Mucosa of descending colon (tissue), 3 donors: ENCODE data around the gene ZNF462. TPM values are rescaled to one million over a fixed set of nuclear protein-coding genes. Genes with fewer than 3 reads are reported as not detected.

Source experiments
- ATAC-seq: fragments of 200-7000 bp; cut with Tn5 transposase; one replicate; pipeline ENCODE4 v1.9.1; 2020; ENCODE audit warnings: mild to moderate bottlenecking, moderate library complexity
- DNase-seq, 3 donors: peaks; one replicate each; pipeline ENCODE4 v3.0.0-alpha.2; 2020
- H3K36me3 ChIP-seq: fragments of 200-600 bp; one replicate; pipeline ENCODE4 v1.8.0; 2021; ENCODE audit warnings: low read depth, mild to moderate bottlenecking
- H3K4me1 ChIP-seq: fragments of 200-600 bp; one replicate; pipeline ENCODE4 v1.8.0; 2021; ENCODE audit warnings: low read depth, mild to moderate bottlenecking
- H3K4me3 ChIP-seq: fragments of 200-600 bp; one replicate; pipeline ENCODE4 v1.8.0; 2021; ENCODE audit warnings: mild to moderate bottlenecking
- H3K9me3 ChIP-seq: fragments of 200-600 bp; one replicate; pipeline ENCODE4 v1.8.0; 2021; ENCODE audit warnings: mild to moderate bottlenecking
- intact Hi-C, 2 donors: fragments of 100-400 bp; cut with DNase I in 1 of 2; cut with micrococcal nuclease in 1 of 2; formaldehyde crosslinking; loops; one replicate each; pipeline versions ENCODE4 v1.11.0 to v1.11.1; 2022; cut with DNase I, micrococcal nuclease
- total RNA-seq, 3 donors: library from RNA; stranded (reverse); fragmentation: NEBNext Ultra II Directional in 2 of 3; extraction: Animal tissue kit (Norgen Biotek cat#: 25700) in 2 of 3; gene quantifications; one replicate each; pipeline versions ENCODE4 v1.2.1 to v1.2.4, GENCODE V29; 2021 to 2023
- TF ChIP-seq, protein P1 (sequence below): fragments of 200-600 bp; IDR thresholded peaks from one replicate; pipeline ENCODE4 v1.8.0; 2022; ENCODE audit warnings: antibody characterized with exemption, mild to moderate bottlenecking
- donor health status: DM: no; HTN: no; CAD: no; lungs with moderate emphysema.
- donor health status: DM: no; HTN: no; CAD: no.
- donor health status: DM: no; HTN: yes; CAD: no.

Gene ZNF462
- total RNA-seq, 3 donors from 2014 or later = 34.8 to 54.7 (median 48.7) TPM

DNA sequence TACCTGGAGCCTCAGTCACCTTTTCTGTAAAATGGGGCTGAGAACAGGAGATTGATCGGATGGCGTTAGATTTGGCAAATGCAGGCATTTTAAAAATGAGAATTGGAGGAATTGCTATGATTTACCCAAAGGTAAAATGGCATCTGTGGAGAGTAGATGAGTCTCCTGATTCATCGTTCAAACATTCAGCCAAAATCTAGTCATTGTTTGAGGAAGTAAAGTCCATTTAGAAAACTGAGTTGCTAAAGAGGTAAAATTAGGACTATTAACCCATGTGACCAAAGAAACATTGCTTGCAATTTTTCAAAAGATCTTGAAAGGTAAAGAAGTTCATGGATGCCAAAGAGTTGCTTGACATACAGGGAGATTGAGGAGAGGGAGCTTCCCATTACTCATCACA is 69.7 kb downstream of the ZNF462 start:
- intact Hi-C loops = no loop called here
- ATAC-seq (no peak), DNase-seq (no peak)

DNA sequence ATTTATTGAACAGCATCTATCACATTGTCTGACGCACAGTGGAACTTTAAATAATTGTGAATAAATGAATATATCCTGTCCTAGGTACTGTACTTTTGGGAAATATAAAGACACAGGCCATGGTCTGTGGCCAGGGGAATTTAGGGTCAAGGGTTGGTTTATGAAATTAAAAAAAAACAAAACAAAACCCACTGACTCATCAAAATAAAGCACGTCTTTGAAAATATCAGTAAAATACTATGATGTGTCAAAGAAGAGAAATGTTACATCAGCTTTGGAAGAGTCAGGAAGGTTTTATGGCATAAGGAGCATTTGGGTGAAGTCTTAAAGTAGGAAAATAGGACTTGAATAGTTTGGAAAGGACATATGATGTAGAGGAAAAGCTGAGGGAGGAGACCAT is 70.5 kb downstream of the ZNF462 start:
- TF ChIP-seq, protein P1, sequence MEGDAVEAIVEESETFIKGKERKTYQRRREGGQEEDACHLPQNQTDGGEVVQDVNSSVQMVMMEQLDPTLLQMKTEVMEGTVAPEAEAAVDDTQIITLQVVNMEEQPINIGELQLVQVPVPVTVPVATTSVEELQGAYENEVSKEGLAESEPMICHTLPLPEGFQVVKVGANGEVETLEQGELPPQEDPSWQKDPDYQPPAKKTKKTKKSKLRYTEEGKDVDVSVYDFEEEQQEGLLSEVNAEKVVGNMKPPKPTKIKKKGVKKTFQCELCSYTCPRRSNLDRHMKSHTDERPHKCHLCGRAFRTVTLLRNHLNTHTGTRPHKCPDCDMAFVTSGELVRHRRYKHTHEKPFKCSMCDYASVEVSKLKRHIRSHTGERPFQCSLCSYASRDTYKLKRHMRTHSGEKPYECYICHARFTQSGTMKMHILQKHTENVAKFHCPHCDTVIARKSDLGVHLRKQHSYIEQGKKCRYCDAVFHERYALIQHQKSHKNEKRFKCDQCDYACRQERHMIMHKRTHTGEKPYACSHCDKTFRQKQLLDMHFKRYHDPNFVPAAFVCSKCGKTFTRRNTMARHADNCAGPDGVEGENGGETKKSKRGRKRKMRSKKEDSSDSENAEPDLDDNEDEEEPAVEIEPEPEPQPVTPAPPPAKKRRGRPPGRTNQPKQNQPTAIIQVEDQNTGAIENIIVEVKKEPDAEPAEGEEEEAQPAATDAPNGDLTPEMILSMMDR = no peak
- Histone ChIP-seq H3K4me1 (no peaks in the 10 kb centered on the region), H3K9me3 (no peaks in the 10 kb centered on the region), H3K4me3 (no peak overlapping the region), H3K36me3 (no peaks in the 10 kb centered on the region)
- no peak for ATAC-seq
- no peak for DNase-seq
- intact Hi-C loops = no loop called here

More for the DNA sequence above, 69.7 kb downstream of the ZNF462 start:
- TF ChIP-seq, protein P1 = no peak
- Histone ChIP-seq H3K36me3 (no peaks in the 10 kb centered on the region), H3K9me3 (no peaks in the 10 kb centered on the region), H3K4me3 (no peak overlapping the region), H3K4me1 (no peaks in the 10 kb centered on the region)

DNA sequence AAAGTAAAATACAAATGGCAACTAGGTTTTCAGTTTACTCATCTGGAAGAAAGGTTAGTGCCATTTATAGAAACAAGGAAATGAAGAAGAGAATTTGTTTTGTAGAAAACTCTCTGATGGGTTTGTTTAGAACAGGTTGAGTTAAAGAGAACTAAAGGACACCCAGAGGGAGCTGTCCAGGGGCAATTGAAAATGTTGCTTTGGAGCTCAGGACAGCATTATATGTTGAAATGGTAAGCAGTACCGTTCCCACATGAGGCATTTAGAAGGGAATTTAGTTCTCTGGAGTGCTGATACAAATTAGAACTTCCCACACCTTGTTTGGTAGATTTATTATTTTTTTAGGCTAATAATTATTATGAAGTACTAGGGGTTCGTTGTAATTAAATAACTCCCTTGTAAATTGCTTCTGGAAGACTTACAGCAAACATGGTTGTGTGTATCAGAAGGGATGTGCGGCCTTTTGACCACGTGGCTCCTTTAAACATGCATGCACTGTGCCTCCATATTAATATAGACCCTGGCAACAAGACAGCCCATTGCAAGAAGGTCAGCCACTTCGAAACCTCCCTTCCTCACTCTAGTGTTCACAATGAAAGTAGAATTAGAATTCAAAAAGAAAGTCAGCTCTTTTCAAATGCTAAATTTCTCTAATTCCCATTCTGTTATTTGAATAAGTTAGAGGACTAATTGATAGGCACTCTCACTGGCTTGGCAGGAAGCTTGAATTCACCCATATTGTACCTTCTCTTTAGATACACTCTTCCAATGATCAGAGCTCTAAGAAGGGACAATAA is 71.7 kb downstream of the ZNF462 start:
- Histone ChIP-seq H3K36me3 (no peaks in the 10 kb centered on the region), H3K4me3 (no peak overlapping the region), H3K9me3 (no peaks in the 10 kb centered on the region), H3K4me1 (no peaks in the 10 kb centered on the region)
- ATAC-seq = no peak
- intact Hi-C loops = no loop called here
- no peak for DNase-seq
- TF ChIP-seq, protein P1 = no peak

DNA sequence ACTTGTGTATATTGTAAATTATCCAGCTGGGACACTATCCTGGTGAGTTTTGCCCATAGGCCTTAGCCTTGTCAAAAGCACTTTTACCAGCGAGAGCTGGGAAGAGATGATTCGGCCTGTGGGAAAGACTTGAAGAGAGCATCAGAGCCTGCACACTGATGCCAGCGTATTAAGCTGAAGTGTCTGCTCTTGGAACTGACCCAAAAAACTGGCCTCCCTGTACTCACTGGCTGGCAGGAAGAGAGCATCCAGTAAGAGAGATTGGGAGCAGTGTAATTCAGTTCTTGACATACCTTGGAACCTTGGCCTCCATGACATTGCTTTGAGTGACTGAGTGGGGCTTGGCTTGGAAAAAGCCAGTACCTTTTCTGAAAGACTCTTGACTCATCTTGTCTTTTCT is 73.7 kb downstream of the ZNF462 start:
- DNase-seq (no peak), ATAC-seq (no peak)
- intact Hi-C loops = no loop called here
- Histone ChIP-seq H3K9me3 (no peaks in the 10 kb centered on the region), H3K36me3 (no peaks in the 10 kb centered on the region), H3K4me3 (no peak overlapping the region), H3K4me1 (no peaks in the 10 kb centered on the region)
- TF ChIP-seq, protein P1 = no peak

DNA sequence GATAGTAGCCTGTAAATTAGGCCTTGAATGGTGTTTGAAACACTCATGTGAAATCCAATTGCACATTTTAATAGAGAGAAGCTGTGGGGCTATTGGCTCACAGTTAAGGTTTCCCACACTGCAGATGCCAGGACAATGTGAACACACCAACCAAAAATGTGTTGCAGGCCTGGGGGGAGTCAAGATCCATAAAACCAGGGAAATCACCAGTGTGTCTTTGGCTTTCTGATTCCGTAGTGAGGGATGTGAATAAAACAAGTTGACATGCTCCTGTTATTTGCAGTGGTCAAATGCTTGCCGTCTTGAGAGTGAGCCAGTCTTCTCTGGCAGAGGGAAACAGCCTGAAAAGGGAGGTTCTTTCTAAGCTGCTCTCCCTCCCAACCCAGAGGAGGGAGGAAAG is 79.0 kb downstream of the ZNF462 start:
- no peak for DNase-seq
- Histone ChIP-seq H3K36me3 (no peaks in the 10 kb centered on the region), H3K4me1 (no peaks in the 10 kb centered on the region), H3K9me3 (no peaks in the 10 kb centered on the region), H3K4me3 (no peak overlapping the region)
- ATAC-seq = no peak
- intact Hi-C loops = no loop called here
- TF ChIP-seq, protein P1 = no peak
